GM21360 (cell line): Measurements from ENCODE around the gene LAMA5.

Source experiments
- ATAC-seq: cut with Tn5 transposase; IDR thresholded peaks from one replicate; pipeline ENCODE4 v1.9.1; 2021; ENCODE audit warnings: mild to moderate bottlenecking, moderate library complexity; ENCODE audit not compliant: unreplicated experiment

LAMA5 gene

GRCh38 chr20:62370807-62371587 lies 3.9 kb upstream of the LAMA5 start:
- ATAC-seq, result no peak

- no peak for ATAC-seq
Observed at GRCh38 chr20:62370115-62370806, 3.1 kb upstream of the LAMA5 start.

- no peak for ATAC-seq
Observed at GRCh38 chr20:62369815-62370114, 2.7 kb upstream of the LAMA5 start.

GRCh38 chr20:62368976-62369814 lies 2.1 kb upstream of the LAMA5 start:
- no peak for ATAC-seq

- no peak for ATAC-seq
Observed at GRCh38 chr20:62368392-62368975, 1.4 kb upstream of the LAMA5 start.

GRCh38 chr20:62367633-62368391 lies 700 bp upstream of the LAMA5 start:
- ATAC-seq, result no peak

- no peak for ATAC-seq
Observed at GRCh38 chr20:62366370-62367135, 559 bp downstream of the LAMA5 start.

- no peak for ATAC-seq
Observed at GRCh38 chr20:62365814-62366369, 1.2 kb downstream of the LAMA5 start.

GRCh38 chr20:62364911-62365736 lies 2.0 kb downstream of the LAMA5 start:
- ATAC-seq, result no peak

- no peak for ATAC-seq
Observed at GRCh38 chr20:62363920-62364851, 2.9 kb downstream of the LAMA5 start.

- ATAC-seq, result no peak
Observed at GRCh38 chr20:62362991-62363919, 3.9 kb downstream of the LAMA5 start.

GRCh38 chr20:62362590-62362940 lies 4.5 kb downstream of the LAMA5 start:
- no peak for ATAC-seq

- no peak for ATAC-seq
Observed at GRCh38 chr20:62361799-62362589, 5.1 kb downstream of the LAMA5 start.

GRCh38 chr20:62360854-62361798 lies 6.0 kb downstream of the LAMA5 start:
- ATAC-seq, result no peak
